ENCODE results near the gene IFNG.
"Not testable (repeated sequence)": the region's sequence is repeated elsewhere in the genome, so short reads cannot be mapped to it uniquely, and the experiment has no call there.

The IFNG gene

GRCh38 chr12:68177562-68177961 lies 18.0 kb upstream of the IFNG start:
- H3K79me2 ChIP-seq, result no peaks in the 10 kb centered on the region
- H3K9ac ChIP-seq, result no peak overlapping the region
- H3K27me3 ChIP-seq (ENCODE audit: control insufficient read depth, insufficient read depth, low read length), result no peaks in the 10 kb centered on the region
- no peak overlapping the region for H2AFZ ChIP-seq
- no peaks in the 10 kb centered on the region for H3K9me3 ChIP-seq (ENCODE audit: control insufficient read depth, low read length)
- TF ChIP-seq CTCF (IDR thresholded peaks at IDR 0.05), result no peak
- no peak overlapping the region for H3K4me2 ChIP-seq (ENCODE audit: low read length)
- no peak overlapping the region for H3K4me3 ChIP-seq (ENCODE audit: low read depth, low read length)
- H3K27ac ChIP-seq, result no peak overlapping the region
- H3K4me1 ChIP-seq, result no peaks in the 10 kb centered on the region
- H3K36me3 ChIP-seq (ENCODE audit: control insufficient read depth, insufficient read depth, low read length), result no peaks in the 10 kb centered on the region

GRCh38 chr12:68176257-68176656 lies 16.7 kb upstream of the IFNG start:
- Histone ChIP-seq H3K4me2 (ENCODE audit: low read length) (no peak overlapping the region), H3K79me2 (no peaks in the 10 kb centered on the region), H3K27me3 (ENCODE audit: control insufficient read depth, insufficient read depth, low read length) (no peaks in the 10 kb centered on the region), H3K27ac (no peak overlapping the region), H2AFZ (no peak overlapping the region), H3K9me3 (ENCODE audit: control insufficient read depth, low read length) (no peaks in the 10 kb centered on the region), H3K4me3 (ENCODE audit: low read depth, low read length) (no peak overlapping the region), H3K9ac (no peak overlapping the region), H3K36me3 (ENCODE audit: control insufficient read depth, insufficient read depth, low read length) (no peaks in the 10 kb centered on the region), H3K4me1 (no peaks in the 10 kb centered on the region)
- TF ChIP-seq CTCF (IDR thresholded peaks at IDR 0.05), result no peak

- Histone ChIP-seq H3K27me3 (ENCODE audit: control insufficient read depth, insufficient read depth, low read length) (no peaks in the 10 kb centered on the region), H3K27ac (no peak overlapping the region), H3K4me1 (no peaks in the 10 kb centered on the region), H3K79me2 (no peaks in the 10 kb centered on the region), H2AFZ (no peak overlapping the region), H3K4me3 (ENCODE audit: low read depth, low read length) (no peak overlapping the region), H3K9me3 (ENCODE audit: control insufficient read depth, low read length) (no peaks in the 10 kb centered on the region), H3K9ac (no peak overlapping the region), H3K4me2 (ENCODE audit: low read length) (no peak overlapping the region), H3K36me3 (ENCODE audit: control insufficient read depth, insufficient read depth, low read length) (no peaks in the 10 kb centered on the region)
- TF ChIP-seq CTCF (IDR thresholded peaks at IDR 0.05), result no peak
Measured at GRCh38 chr12:68175557-68176061, 16.1 kb upstream of the IFNG start.

GRCh38 chr12:68174761-68175160 lies 15.2 kb upstream of the IFNG start:
- not testable (repeated sequence) for H2AFZ ChIP-seq; H3K27me3 ChIP-seq (ENCODE audit: control insufficient read depth, insufficient read depth, low read length); H3K4me2 ChIP-seq (ENCODE audit: low read length); H3K27ac ChIP-seq; H3K9me3 ChIP-seq (ENCODE audit: control insufficient read depth, low read length); H3K79me2 ChIP-seq; H3K4me3 ChIP-seq (ENCODE audit: low read depth, low read length); H3K36me3 ChIP-seq (ENCODE audit: control insufficient read depth, insufficient read depth, low read length); H3K9ac ChIP-seq; H3K4me1 ChIP-seq

- no peak overlapping the region for H3K4me2 ChIP-seq (ENCODE audit: low read length)
- H3K79me2 ChIP-seq, result no peaks in the 10 kb centered on the region
- no peaks in the 10 kb centered on the region for H3K36me3 ChIP-seq (ENCODE audit: control insufficient read depth, insufficient read depth, low read length)
- no peak overlapping the region for H3K27ac ChIP-seq
- no peak for TF ChIP-seq CTCF (IDR thresholded peaks at IDR 0.05)
- no peak overlapping the region for H3K9ac ChIP-seq
- H3K9me3 ChIP-seq (ENCODE audit: control insufficient read depth, low read length), result no peaks in the 10 kb centered on the region
- no peaks in the 10 kb centered on the region for H3K27me3 ChIP-seq (ENCODE audit: control insufficient read depth, insufficient read depth, low read length)
- no peak overlapping the region for H2AFZ ChIP-seq
- H3K4me1 ChIP-seq, result no peaks in the 10 kb centered on the region
- H3K4me3 ChIP-seq (ENCODE audit: low read depth, low read length), result no peak overlapping the region
Measured at GRCh38 chr12:68173792-68174191, 14.3 kb upstream of the IFNG start.

All from parathyroid adenoma (tissue), 2 donors.